Tibial artery (tissue), 4 donors: Measurements from ENCODE around the gene CFAP54.

Experiments used
- DNase-seq, 2 donors: peaks; one replicate each; pipeline ENCODE4 v3.0.0-alpha.2; 2019
- H3K27ac ChIP-seq, 2 donors: fragments of 200-600 bp; sonication (generic) in 1 of 2; 1 replicate in 1 of 2; 2 replicates in 1 of 2; pipeline ENCODE4 v1.5.1; 2018 to 2019; ENCODE audit warnings: mild to moderate bottlenecking in 1 of 2
- H3K27me3 ChIP-seq, 2 donors: fragments of 200-600 bp; sonication (generic) in 1 of 2; one replicate each; pipeline versions ENCODE4 v1.5.1 to v1.6.0; 2016 to 2019
- H3K36me3 ChIP-seq, 3 donors: fragments of 200-600 bp; sonication (generic) in 2 of 3; one replicate each; pipeline ENCODE4 v1.5.1; 2016 to 2019; ENCODE audit warnings: mild to moderate bottlenecking in 2 of 3
- H3K4me1 ChIP-seq, 4 donors: fragments of 200-600 bp; sonication (generic) in 2 of 4; 1 replicate in 3 of 4; 2 replicates in 1 of 4; pipeline ENCODE4 v1.5.1; 2016 to 2019
- H3K4me3 ChIP-seq, 2 donors: fragments of 200-600 bp; sonication (generic) in 1 of 2; 1 replicate in 1 of 2; 2 replicates in 1 of 2; pipeline ENCODE4 v1.5.1; 2018 to 2019; ENCODE audit warnings: mild to moderate bottlenecking in 2 of 2
- H3K9me3 ChIP-seq, 3 donors: fragments of 200-600 bp; sonication (generic) in 1 of 3; one replicate each; pipeline ENCODE4 v1.5.1; 2016 to 2019
- CTCF ChIP-seq, 2 experiments: fragments of 200-600 bp in 1 of 2; fragments of 450-650 bp in 1 of 2; IDR thresholded peaks; one replicate each; pipeline ENCODE4 v1.5.1; 2017 to 2019; ENCODE audit warnings: antibody characterized with exemption in 2 of 2, mild to moderate bottlenecking in 1 of 2, moderate library complexity in 1 of 2
- intact Hi-C: fragments of 100-400 bp; cut with DNase I; formaldehyde crosslinking; loops from one replicate; pipeline ENCODE4 v1.15.0; 2023; ENCODE audit warnings: low total_unique reads

CFAP54 gene

DNA sequence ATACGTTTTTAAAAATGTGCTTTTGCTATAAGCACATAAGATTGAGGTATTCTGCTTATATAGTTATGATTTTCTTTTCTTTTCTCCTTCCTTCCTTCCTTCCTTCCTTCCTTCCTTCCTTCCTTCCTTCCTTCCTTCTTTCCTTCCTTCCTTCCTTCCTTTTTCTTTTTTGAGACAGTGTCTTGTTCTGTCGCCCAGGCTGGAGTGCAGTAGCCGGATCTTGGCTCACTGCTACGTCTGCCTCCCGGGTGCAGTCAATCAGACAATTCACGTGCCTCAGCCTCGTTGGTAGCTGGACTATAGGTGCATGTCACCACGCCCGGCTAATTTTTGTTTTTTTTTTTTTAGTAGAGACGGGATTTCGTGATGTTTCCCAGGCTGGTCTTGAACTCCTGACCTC is 5.8 kb downstream of the CFAP54 start:
- H3K9me3 ChIP-seq, result no peaks in the 10 kb centered on the region
- no peaks in the 10 kb centered on the region for H3K36me3 ChIP-seq
- H3K27me3 ChIP-seq, result no peaks in the 10 kb centered on the region
- no peaks in the 10 kb centered on the region for H3K4me1 ChIP-seq
- no peak for TF ChIP-seq CTCF (IDR thresholded peaks at IDR 0.05)
- no peak for DNase-seq
- no peak overlapping the region for H3K4me3 ChIP-seq
- intact Hi-C loops, result no loop called here
- no peak overlapping the region for H3K27ac ChIP-seq

- Histone ChIP-seq H3K4me3 (no peak overlapping the region), H3K9me3 (no peaks in the 10 kb centered on the region), H3K36me3 (no peaks in the 10 kb centered on the region), H3K27me3 (no peaks in the 10 kb centered on the region), H3K27ac (no peak overlapping the region), H3K4me1 (peaks cover 0 to 2% (median 0%) of the 10 kb centered on the region in 4 donors)
- intact Hi-C loops, result no loop called here
- no peak for DNase-seq
- TF ChIP-seq CTCF (IDR thresholded peaks at IDR 0.05), result no peak
These were observed 6.6 kb downstream of the CFAP54 start for GRCh38 chr12:96495841-96496545.

DNA sequence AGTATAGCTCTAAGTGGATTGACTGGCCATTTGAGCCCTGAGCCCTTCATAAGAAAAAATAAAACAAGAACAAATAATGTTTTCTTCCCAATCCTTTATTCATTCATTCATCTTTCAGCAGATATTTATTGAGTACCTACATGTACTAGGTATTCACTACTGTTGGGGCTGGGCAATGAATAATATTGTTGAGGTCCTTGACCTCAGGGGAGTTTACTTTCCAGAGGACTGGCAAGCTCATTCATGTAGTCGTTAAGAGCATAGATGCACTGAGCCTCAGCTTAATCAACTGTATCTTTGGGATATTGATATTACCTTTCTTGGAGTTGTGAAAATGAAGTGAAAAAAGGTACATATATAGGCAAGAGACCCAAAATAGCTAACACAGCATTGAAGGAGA is 7.6 kb downstream of the CFAP54 start:
- Histone ChIP-seq H3K4me1 (peaks cover 0 to 7% (median 0%) of the 10 kb centered on the region in 4 donors), H3K9me3 (no peaks in the 10 kb centered on the region), H3K36me3 (no peaks in the 10 kb centered on the region), H3K4me3 (no peak overlapping the region), H3K27ac (no peak overlapping the region), H3K27me3 (no peaks in the 10 kb centered on the region)
- no peak for DNase-seq
- intact Hi-C loops, result no loop called here
- no peak for TF ChIP-seq CTCF (IDR thresholded peaks at IDR 0.05)

DNA sequence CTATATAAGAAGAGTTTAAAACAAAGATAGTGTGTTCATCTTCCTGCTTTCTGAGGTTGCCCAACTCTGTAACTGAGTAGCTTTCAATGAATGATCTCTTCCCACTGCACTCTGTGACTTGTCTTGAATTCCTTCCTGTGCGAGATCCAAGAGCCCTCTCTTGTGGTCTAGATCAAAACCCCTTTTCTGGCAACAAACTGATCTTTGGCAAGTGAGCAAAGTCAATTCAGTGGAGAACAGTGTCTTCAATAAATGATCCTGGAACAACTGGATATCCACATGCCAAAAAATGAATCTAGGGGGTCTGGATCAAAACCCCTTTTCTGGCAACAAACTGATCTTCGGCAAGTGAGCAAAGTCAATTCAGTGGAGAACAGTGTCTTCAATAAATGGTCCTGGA is 8.5 kb downstream of the CFAP54 start:
- Histone ChIP-seq H3K9me3 (no peaks in the 10 kb centered on the region), H3K27ac (no peak overlapping the region), H3K36me3 (no peaks in the 10 kb centered on the region), H3K27me3 (no peaks in the 10 kb centered on the region), H3K4me3 (no peak overlapping the region), H3K4me1 (peaks cover 0 to 7% (median 0%) of the 10 kb centered on the region in 4 donors)
- no peak for DNase-seq
- intact Hi-C loops, result no loop called here
- no peak for TF ChIP-seq CTCF (IDR thresholded peaks at IDR 0.05)

- peaks cover 0 to 7% (median 0%) of the 10 kb centered on the region in 4 donors for H3K4me1 ChIP-seq
- DNase-seq, result no peak
- no peaks in the 10 kb centered on the region for H3K9me3 ChIP-seq
- no peaks in the 10 kb centered on the region for H3K27me3 ChIP-seq
- H3K4me3 ChIP-seq, result no peak overlapping the region
- no peaks in the 10 kb centered on the region for H3K36me3 ChIP-seq
- no peak overlapping the region for H3K27ac ChIP-seq
- TF ChIP-seq CTCF (IDR thresholded peaks at IDR 0.05), result no peak
- intact Hi-C loops, result no loop called here
These were observed 11.3 kb downstream of the CFAP54 start for GRCh38 chr12:96500693-96501092.
